ENCODE measurements around the gene NRBF2.

Gene NRBF2

DNA sequence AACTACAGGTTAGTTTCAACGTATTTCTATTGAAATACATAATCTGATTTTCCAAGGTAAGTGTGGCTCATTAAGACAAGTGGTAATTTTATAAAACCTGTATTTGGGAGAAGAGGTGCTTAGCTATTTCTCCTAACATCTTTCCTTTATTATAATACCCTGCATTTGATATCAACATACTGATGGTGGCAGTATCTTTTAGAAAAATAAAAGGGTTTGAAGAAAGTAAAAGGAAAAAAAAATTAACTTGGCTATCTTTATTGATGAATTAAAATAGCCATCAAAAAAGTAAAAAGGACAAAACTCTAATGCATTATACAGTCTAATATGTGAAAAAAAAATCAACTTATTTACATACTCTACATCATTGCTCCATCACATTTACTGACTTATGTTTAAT, 68.0 kb downstream of the NRBF2 start:
- TF ChIP-seq, protein P1, sequence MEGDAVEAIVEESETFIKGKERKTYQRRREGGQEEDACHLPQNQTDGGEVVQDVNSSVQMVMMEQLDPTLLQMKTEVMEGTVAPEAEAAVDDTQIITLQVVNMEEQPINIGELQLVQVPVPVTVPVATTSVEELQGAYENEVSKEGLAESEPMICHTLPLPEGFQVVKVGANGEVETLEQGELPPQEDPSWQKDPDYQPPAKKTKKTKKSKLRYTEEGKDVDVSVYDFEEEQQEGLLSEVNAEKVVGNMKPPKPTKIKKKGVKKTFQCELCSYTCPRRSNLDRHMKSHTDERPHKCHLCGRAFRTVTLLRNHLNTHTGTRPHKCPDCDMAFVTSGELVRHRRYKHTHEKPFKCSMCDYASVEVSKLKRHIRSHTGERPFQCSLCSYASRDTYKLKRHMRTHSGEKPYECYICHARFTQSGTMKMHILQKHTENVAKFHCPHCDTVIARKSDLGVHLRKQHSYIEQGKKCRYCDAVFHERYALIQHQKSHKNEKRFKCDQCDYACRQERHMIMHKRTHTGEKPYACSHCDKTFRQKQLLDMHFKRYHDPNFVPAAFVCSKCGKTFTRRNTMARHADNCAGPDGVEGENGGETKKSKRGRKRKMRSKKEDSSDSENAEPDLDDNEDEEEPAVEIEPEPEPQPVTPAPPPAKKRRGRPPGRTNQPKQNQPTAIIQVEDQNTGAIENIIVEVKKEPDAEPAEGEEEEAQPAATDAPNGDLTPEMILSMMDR (IDR thresholded peaks at IDR 0.05; ENCODE audit: insufficient read depth, low read depth, low read length, missing control alignments), result no peak
- no peak overlapping the region for H3K4me3 ChIP-seq (ENCODE audit: low read depth, low read length)
- DNase-seq (ENCODE audit: low read depth), result no peak

All from GM12865 (cell line).